Peyer's patch (tissue), 4 donors: ENCODE results near the gene FTO. TPM values are rescaled to one million over a fixed set of nuclear protein-coding genes. Genes with fewer than 3 reads are reported as not detected.

Experiments used
- DNase-seq, 3 donors: peaks; one replicate each; pipeline ENCODE4 v3.0.0-alpha.2; 2017 to 2019
- H3K27ac ChIP-seq, 4 donors: fragments of 200-600 bp; sonication (generic); one replicate each; pipeline ENCODE4 v1.5.1; 2016 to 2019
- H3K27me3 ChIP-seq, 2 donors: fragments of 200-600 bp; sonication (generic); one replicate each; pipeline ENCODE4 v1.5.1; 2019
- H3K36me3 ChIP-seq, 3 donors: fragments of 200-600 bp; sonication (generic); one replicate each; pipeline ENCODE4 v1.5.1; 2016 to 2019
- H3K4me1 ChIP-seq, 4 donors: fragments of 200-600 bp; sonication (generic); one replicate each; pipeline ENCODE4 v1.5.1; 2016 to 2019
- H3K4me3 ChIP-seq, 4 donors: fragments of 200-600 bp; sonication (generic); 1 replicate in 3 of 4; 2 replicates in 1 of 4; pipeline ENCODE4 v1.5.1; 2016 to 2019; ENCODE audit warnings: mild to moderate bottlenecking in 1 of 4
- H3K9me3 ChIP-seq, 4 donors: fragments of 200-600 bp; sonication (generic); one replicate each; pipeline ENCODE4 v1.5.1; 2016 to 2019; ENCODE audit warnings: mild to moderate bottlenecking in 1 of 4
- POLR2A ChIP-seq, 2 donors: fragments of 450-650 bp; IDR thresholded peaks; one replicate each; pipeline ENCODE4 v1.5.1; 2017; ENCODE audit warnings: antibody characterized with exemption in 2 of 2, mild to moderate bottlenecking in 2 of 2, moderate library complexity in 2 of 2
- total RNA-seq, 4 donors: library from RNA; depleted of rRNA; stranded (reverse); fragments of >200 nt; gene quantifications; one replicate each; pipeline ENCODE4 v1.1.0, GENCODE V29; 2016
- TF ChIP-seq, protein P1 (sequence below), 6 experiments: fragments of 450-650 bp in 4 of 6; fragments of 200-600 bp in 2 of 6; sonication (generic) in 1 of 6; IDR thresholded peaks; one replicate each; pipeline ENCODE4 v1.5.1; 2017 to 2019; ENCODE audit warnings: antibody characterized with exemption in 6 of 6, mild to moderate bottlenecking in 3 of 6, moderate library complexity in 1 of 6

The FTO gene
- total RNA-seq, 4 donors from 2014 or later, result 37.0 to 95.7 (median 45.1) TPM

- no peaks in the 10 kb centered on the region for H3K9me3 ChIP-seq
- TF ChIP-seq, protein P1, sequence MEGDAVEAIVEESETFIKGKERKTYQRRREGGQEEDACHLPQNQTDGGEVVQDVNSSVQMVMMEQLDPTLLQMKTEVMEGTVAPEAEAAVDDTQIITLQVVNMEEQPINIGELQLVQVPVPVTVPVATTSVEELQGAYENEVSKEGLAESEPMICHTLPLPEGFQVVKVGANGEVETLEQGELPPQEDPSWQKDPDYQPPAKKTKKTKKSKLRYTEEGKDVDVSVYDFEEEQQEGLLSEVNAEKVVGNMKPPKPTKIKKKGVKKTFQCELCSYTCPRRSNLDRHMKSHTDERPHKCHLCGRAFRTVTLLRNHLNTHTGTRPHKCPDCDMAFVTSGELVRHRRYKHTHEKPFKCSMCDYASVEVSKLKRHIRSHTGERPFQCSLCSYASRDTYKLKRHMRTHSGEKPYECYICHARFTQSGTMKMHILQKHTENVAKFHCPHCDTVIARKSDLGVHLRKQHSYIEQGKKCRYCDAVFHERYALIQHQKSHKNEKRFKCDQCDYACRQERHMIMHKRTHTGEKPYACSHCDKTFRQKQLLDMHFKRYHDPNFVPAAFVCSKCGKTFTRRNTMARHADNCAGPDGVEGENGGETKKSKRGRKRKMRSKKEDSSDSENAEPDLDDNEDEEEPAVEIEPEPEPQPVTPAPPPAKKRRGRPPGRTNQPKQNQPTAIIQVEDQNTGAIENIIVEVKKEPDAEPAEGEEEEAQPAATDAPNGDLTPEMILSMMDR (IDR thresholded peaks at IDR 0.05), result no peak
- no peak for TF ChIP-seq POLR2A (IDR thresholded peaks at IDR 0.05)
Measured at GRCh38 chr16:53668869-53669268, 35.1 kb upstream of the FTO start.

GRCh38 chr16:53672461-53672860 is 31.5 kb upstream of the FTO start:
- no peak overlapping the region for H3K4me3 ChIP-seq

More at GRCh38 chr16:53668869-53669268, 35.1 kb upstream of the FTO start:
- no peaks in the 10 kb centered on the region for H3K27me3 ChIP-seq
- no peak for DNase-seq
- no peaks in the 10 kb centered on the region for H3K36me3 ChIP-seq
- H3K4me3 ChIP-seq, result no peak overlapping the region
- no peaks in the 10 kb centered on the region for H3K4me1 ChIP-seq
- no peak overlapping the region for H3K27ac ChIP-seq

DNA sequence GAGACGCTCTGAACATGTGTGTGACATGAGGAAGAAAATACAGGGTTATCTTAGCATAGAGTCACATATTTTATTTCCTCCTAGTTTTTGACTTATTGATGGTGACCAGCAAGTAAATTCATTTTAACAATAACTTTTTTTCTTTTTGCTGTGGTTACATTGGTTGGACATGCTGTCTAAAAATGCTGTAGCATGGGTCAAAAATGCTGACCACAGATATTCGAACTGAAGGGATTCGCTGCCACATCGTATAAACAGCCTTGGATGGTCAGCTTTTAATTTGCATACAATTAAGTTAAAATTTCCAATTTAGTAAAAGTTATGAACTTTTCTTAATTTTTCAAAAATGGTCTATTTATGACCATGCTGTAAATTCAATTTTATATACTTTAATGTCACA is 30.8 kb upstream of the FTO start:
- H3K4me1 ChIP-seq, result no peaks in the 10 kb centered on the region
- no peaks in the 10 kb centered on the region for H3K36me3 ChIP-seq
- no peak overlapping the region for H3K27ac ChIP-seq
- H3K27me3 ChIP-seq, result no peaks in the 10 kb centered on the region
- DNase-seq, result no peak
- no peaks in the 10 kb centered on the region for H3K9me3 ChIP-seq
- TF ChIP-seq, protein P1 (IDR thresholded peaks at IDR 0.05), result no peak
- no peak for TF ChIP-seq POLR2A (IDR thresholded peaks at IDR 0.05)
- no peak overlapping the region for H3K4me3 ChIP-seq

More at GRCh38 chr16:53672461-53672860, 31.5 kb upstream of the FTO start:
- H3K27me3 ChIP-seq, result no peaks in the 10 kb centered on the region
- no peak for DNase-seq
- no peaks in the 10 kb centered on the region for H3K9me3 ChIP-seq
- H3K4me1 ChIP-seq, result no peaks in the 10 kb centered on the region
- no peaks in the 10 kb centered on the region for H3K36me3 ChIP-seq
- TF ChIP-seq, protein P1 (IDR thresholded peaks at IDR 0.05), result no peak
- TF ChIP-seq POLR2A (IDR thresholded peaks at IDR 0.05), result no peak
- H3K27ac ChIP-seq, result no peak overlapping the region

- Histone ChIP-seq H3K36me3 (no peaks in the 10 kb centered on the region), H3K9me3 (no peaks in the 10 kb centered on the region), H3K27ac (no peak overlapping the region), H3K4me1 (no peaks in the 10 kb centered on the region), H3K27me3 (no peaks in the 10 kb centered on the region), H3K4me3 (no peak overlapping the region)
- no peak for DNase-seq
- TF ChIP-seq POLR2A (IDR thresholded peaks at IDR 0.05), result no peak
- TF ChIP-seq, protein P1 (IDR thresholded peaks at IDR 0.05), result no peak
Measured at GRCh38 chr16:53678155-53678554, 25.8 kb upstream of the FTO start.

- no peaks in the 10 kb centered on the region for H3K27me3 ChIP-seq
- no peak overlapping the region for H3K27ac ChIP-seq
- no peaks in the 10 kb centered on the region for H3K4me1 ChIP-seq
- TF ChIP-seq, protein P1 (IDR thresholded peaks at IDR 0.05), result no peak
- no peak for TF ChIP-seq POLR2A (IDR thresholded peaks at IDR 0.05)
- no peaks in the 10 kb centered on the region for H3K9me3 ChIP-seq
- DNase-seq, result no peak
- no peak overlapping the region for H3K4me3 ChIP-seq
- H3K36me3 ChIP-seq, result no peaks in the 10 kb centered on the region
Measured at GRCh38 chr16:53678756-53679343, 25.1 kb upstream of the FTO start.

GRCh38 chr16:53680756-53681155 is 23.2 kb upstream of the FTO start:
- TF ChIP-seq, protein P1 (IDR thresholded peaks at IDR 0.05), result no peak
- no peak for TF ChIP-seq POLR2A (IDR thresholded peaks at IDR 0.05)
- H3K4me1 ChIP-seq, result no peaks in the 10 kb centered on the region
- H3K36me3 ChIP-seq, result no peaks in the 10 kb centered on the region
- no peak for DNase-seq
- H3K9me3 ChIP-seq, result no peaks in the 10 kb centered on the region
- no peaks in the 10 kb centered on the region for H3K27me3 ChIP-seq
- H3K27ac ChIP-seq, result no peak overlapping the region
- no peak overlapping the region for H3K4me3 ChIP-seq
